GM21526 (cell line): ENCODE measurements around the gene DZANK1.
"Not testable (repeated sequence)": the region's sequence is repeated elsewhere in the genome, so short reads cannot be mapped to it uniquely, and the experiment has no call there.

Experiments used
- ATAC-seq: cut with Tn5 transposase; IDR thresholded peaks from one replicate; pipeline ENCODE4 v1.9.1; 2021; ENCODE audit warnings: moderate library complexity; ENCODE audit not compliant: unreplicated experiment, low FRiP score

Gene DZANK1

DNA sequence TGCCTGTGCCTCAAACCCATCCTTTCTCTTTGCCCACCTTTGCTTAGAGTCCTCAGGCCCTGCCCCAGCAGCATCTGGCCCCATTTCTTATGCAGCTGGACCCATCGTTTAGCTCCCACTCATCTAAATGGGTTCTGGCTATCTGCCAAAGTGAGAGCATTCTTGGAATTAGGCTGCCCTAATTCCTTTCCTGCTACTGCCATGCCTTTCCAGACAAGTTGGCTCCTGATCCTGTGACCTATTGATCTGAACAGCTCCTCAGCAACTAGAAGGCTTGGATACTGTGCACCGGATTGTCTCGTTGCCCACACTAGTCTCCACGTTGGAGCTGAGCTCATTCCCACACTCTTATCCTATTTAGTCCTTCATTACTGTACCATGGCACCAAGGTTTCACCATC lies 22.9 kb downstream of the DZANK1 start:
- ATAC-seq: no peak

DNA sequence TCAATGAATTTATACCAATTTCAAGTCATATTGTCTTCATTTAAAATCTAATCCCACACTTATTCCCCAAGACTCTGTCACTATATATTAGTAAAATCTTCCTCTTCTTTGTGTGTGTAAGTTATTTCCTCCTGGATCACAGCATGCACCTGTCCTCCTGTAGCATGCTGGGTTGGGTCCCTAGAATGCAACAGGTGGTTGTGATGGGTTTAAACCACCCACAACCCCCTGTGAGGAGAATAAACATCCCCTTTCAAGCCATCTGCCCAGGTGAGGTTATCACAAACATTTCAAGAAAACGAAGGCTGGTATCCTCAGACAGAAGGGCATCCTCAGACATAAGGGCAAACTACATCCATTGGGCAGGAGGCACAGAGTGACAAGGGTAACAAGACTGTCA lies 26.4 kb downstream of the DZANK1 start:
- ATAC-seq: no peak

DNA sequence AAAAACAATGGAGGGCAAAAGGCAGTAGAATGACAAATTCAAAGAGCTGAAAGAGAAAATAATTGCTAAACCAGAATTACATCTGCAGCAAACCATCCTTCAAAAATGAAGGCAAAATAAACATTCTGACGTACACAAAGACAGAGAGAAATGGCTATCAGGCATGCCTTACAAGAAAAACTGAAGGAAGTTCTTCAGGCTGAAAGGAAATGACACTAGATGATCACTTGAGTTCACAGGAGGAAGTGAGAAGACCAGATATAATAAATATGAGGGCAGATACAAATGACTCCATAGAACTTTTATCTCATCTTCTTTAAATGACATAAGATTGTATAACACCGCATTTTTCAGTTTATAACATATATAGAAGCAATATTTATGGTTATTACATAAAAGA lies 30.0 kb downstream of the DZANK1 start:
- ATAC-seq: no peak

- no peak for ATAC-seq
These were observed 35.6 kb downstream of the DZANK1 start for GRCh38 chr20:18431206-18431605.

DNA sequence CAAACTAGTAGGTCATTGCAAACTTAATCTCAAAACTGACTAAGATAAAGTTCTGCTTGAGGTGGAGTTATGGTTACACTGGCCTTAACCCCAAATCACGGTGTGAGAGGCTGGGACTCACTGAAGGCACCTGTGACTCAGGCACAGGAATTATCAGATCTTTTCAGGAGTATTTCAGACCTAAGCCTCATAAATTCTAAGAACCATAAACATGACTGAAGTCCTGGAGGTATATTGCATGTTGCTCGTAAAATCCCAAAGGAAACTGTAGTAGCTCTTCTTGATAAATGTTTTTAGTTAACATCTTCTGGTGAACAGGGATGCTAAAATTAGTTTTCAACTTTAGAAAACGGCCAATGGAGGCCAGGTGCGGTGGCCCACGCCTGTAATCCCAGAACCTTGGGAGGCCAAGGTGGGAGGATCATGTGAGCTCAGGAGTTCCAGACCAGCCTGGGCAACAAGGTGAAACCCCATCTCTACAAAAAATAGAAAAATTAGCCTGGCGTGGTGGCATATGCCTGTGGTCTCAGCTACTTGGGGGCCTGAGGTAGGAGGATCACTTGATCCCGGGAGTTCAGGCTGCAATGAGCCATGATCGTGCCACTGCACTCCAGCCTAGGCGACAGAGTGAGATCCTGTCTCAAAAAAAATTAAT lies 36.5 kb downstream of the DZANK1 start:
- ATAC-seq: no peak

GRCh38 chr20:18428490-18429173 lies 38.2 kb downstream of the DZANK1 start:
- no peak for ATAC-seq

- no peak for ATAC-seq
These were observed 39.6 kb downstream of the DZANK1 start for GRCh38 chr20:18427214-18427613.

- no peak for ATAC-seq
These were observed 45.2 kb downstream of the DZANK1 start for GRCh38 chr20:18421608-18422007.

- no peak for ATAC-seq
These were observed 50.3 kb downstream of the DZANK1 start for GRCh38 chr20:18416486-18416885.

DNA sequence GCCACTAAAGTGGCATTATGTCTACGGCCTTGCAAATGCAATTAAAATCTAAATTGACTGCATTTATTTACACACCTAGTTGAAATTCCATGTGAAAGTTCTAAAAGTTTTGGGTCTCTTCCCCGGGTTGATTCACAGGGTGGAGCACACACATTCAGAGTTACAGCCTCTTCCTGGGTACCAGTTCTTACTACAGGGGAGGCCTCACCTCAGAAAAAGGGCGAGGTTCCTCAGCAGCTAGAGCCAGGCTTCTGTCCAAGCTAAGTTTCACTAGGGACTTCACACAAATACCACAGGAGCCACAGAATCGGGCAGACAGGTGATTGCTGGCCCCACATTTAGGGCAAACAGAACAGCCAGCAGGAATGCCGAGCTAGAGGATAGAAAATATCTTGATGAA lies 52.7 kb downstream of the DZANK1 start:
- no peak for ATAC-seq

DNA sequence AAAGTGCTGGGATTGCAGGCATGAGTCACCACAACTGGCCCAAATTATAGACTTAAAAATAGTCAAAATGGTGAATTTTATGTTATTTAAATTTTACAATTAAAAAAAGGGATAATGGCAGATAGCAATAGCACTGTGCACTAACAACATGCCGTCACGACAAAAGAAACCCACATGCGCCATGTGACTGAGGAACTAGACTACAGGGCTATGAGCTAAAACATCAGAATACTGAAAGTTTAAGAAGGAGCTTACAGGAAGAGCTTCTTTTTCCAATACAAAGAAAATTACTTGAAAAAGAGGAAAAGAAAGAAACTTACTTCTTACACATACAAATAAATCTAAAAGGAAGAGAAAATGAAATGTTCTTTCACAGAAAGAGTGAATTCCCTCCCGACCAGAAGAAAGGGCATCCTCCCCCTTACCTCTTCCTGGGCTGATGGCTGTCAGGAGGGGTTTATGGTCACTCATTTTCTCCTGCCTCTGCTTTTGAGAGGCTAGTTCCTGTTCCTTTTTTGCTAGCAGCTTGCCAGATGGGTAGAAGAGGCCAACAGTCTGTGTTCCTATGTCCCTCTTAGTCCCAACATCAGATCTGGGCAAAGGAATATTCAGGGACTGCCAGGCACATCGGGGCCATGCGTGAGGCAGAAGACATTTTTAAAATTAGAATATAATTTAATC lies 54.5 kb downstream of the DZANK1 start:
- no peak for ATAC-seq

- no peak for ATAC-seq
These were observed 61.0 kb downstream of the DZANK1 start for GRCh38 chr20:18405826-18406225.

- ATAC-seq: no peak
These were observed 62.7 kb downstream of the DZANK1 start for GRCh38 chr20:18404172-18404571.

- no peak for ATAC-seq
These were observed 63.6 kb downstream of the DZANK1 start for GRCh38 chr20:18403269-18403668.

GRCh38 chr20:18401305-18401704 lies 65.5 kb downstream of the DZANK1 start:
- no peak for ATAC-seq

DNA sequence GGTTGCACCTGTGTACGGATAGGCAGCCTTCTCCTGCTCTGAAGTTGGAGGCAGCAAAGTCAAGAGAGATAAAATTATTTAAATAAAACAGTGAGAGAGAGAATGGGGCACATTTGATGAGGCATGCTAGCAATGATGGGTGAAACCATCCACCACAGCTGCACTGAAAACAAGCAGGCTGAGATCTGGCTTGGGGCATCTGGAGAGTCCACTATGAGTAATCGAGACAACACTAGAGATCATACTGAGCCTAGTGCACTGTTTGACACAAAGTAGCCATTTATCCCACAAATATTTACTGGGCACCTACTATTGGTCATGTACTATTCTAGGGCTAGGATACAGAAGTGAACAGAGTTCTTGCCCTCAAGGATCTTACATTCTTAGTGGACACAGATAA lies 66.4 kb downstream of the DZANK1 start:
- no peak for ATAC-seq

DNA sequence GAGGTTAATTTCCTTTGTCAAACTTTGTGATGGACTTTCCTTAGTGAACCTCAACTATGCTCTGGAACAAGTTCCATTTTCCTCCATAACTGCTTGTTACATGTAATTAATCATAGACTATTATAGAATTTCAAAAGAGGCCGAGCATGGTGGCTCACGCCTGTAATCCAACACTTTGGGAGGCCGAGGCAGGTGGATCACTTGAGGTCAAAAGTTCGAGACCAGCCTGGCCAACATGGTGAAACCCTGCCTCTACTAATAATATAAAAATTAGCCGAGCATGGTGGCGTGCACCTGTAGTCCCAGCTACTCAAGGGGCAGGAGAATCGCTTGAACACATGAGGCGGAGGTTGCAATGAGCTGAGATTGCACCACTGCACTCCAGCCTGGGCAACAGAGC lies 68.1 kb downstream of the DZANK1 start:
- ATAC-seq: not testable (repeated sequence)

- ATAC-seq: no peak
These were observed 69.8 kb downstream of the DZANK1 start for GRCh38 chr20:18397030-18397429.

DNA sequence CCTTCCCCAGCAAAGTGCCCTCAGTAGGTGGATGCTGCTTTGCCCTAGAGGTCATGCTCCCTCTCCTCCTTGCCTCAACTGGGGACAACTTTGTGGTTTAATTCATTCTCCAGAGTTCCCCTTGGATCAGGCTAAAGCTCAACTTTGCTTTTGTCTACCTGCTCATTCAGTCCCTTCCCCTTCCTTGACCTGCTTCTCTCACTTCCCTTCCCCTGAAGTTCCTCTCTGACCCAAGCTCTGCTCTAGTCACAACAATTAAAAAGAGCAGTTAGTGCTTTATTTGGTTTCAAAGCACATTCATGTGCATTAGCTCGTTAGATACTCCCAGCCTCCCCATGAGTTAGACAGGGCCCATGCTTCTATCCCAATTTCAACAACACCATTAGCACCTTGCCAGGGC lies 71.3 kb downstream of the DZANK1 start:
- ATAC-seq: no peak

DNA sequence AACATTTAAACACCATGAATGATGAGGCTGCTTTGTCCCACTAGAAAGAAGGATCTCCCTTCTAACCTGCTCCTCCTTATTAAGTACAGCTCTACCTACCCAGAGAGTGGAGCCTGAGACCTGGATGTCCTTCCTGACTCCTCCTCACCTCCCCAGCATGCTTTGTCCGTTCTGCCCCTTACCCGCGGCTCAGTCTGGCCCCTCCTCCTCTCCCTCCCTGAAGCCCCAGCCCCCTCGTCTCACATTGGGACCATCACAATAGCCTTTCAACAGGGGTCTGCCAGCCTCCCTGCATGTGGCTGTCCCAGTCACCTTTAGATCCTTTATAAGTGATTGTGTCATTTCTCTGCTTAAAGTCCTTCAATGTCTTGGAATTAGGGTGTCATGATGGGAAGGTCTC lies 72.5 kb downstream of the DZANK1 start:
- ATAC-seq: no peak

- ATAC-seq: no peak
These were observed 75.1 kb downstream of the DZANK1 start for GRCh38 chr20:18391686-18392085.

- no peak for ATAC-seq
These were observed 76.6 kb downstream of the DZANK1 start for GRCh38 chr20:18390201-18390600.
